IMR-90 (cell line): ENCODE measurements around the gene HIGD2A. TPM values are rescaled to one million over a fixed set of nuclear protein-coding genes. Genes with fewer than 3 reads are reported as not detected.

Experiments used
- ATAC-seq: fragments of 200-7000 bp; cut with Tn5 transposase; 2 replicates; pipeline ENCODE4 v1.9.1; 2020; ENCODE audit warnings: low read depth, mild to moderate bottlenecking, moderate library complexity
- BruUV-seq: library from RNA; stranded (reverse); fragments of 400-500 nt; replicated peaks from 2 replicates; lab custom pipeline; 2021; lab: Mats Ljungman, UMichigan
- CTCF ChIA-PET: fragments of 300-600 bp; formaldehyde crosslinking; extraction: SDS; loops from one replicate; lab custom pipeline; 2021; ENCODE audit warnings: antibody characterized with exemption; lab: Yijun Ruan, JAX
- POLR2A ChIA-PET: fragments of 300-600 bp; sonication (Branson Sonifier 250); formaldehyde crosslinking; loops from one replicate; lab custom pipeline; 2022; ENCODE audit warnings: antibody characterized with exemption; ENCODE audit not compliant: unreplicated experiment; lab: Charles Lee
- DNase-seq: peaks from one replicate; pipeline ENCODE4 v3.0.0; 2013
- H2AFZ ChIP-seq: replicated peaks from 2 replicates; pipeline ENCODE3; 2013; ENCODE audit warnings: low read length, mild to moderate bottlenecking; ENCODE audit not compliant: poor library complexity
- H2AK5ac ChIP-seq: 2 replicates; pipeline ENCODE4 v1.6.1; 2013; ENCODE audit warnings: low read depth, low read length, inconsistent platforms
- H2AK9ac ChIP-seq: replicated peaks from 2 replicates; pipeline ENCODE3; 2013; ENCODE audit warnings: mild to moderate bottlenecking, low read depth, low read length, moderate library complexity; ENCODE audit not compliant: poor library complexity
- H2BK120ac ChIP-seq: 2 replicates; pipeline ENCODE4 v1.6.1; 2013; ENCODE audit warnings: low read depth, low read length, inconsistent platforms
- H2BK15ac ChIP-seq: 3 replicates; pipeline ENCODE4 v1.6.1; 2013; ENCODE audit warnings: low read depth, low read length, inconsistent platforms
- H2BK20ac ChIP-seq: 2 replicates; pipeline ENCODE4 v1.6.1; 2013; ENCODE audit warnings: low read depth, mild to moderate bottlenecking, inconsistent platforms, low read length, moderate library complexity
- H2BK5ac ChIP-seq: 2 replicates; pipeline ENCODE4 v1.6.1; 2013; ENCODE audit warnings: mild to moderate bottlenecking, low read depth, low read length, inconsistent platforms; ENCODE audit not compliant: poor library complexity, severe bottlenecking
- H3K14ac ChIP-seq: replicated peaks from 2 replicates; pipeline ENCODE4 v1.6.1; 2013; ENCODE audit warnings: low read depth, low read length, inconsistent platforms
- H3K18ac ChIP-seq: 2 replicates; pipeline ENCODE4 v1.6.1; 2013; ENCODE audit warnings: low read depth, low read length, control low read depth
- H3K23ac ChIP-seq: 2 replicates; pipeline ENCODE4 v1.6.1; 2013; ENCODE audit warnings: low read depth, low read length, inconsistent platforms
- H3K27ac ChIP-seq: 2 replicates; pipeline ENCODE4 v1.5.1; 2013; ENCODE audit warnings: mild to moderate bottlenecking, control low read depth, low read length; ENCODE audit not compliant: insufficient read depth
- H3K27me3 ChIP-seq: 2 replicates; pipeline ENCODE4 v1.6.1; 2013; ENCODE audit warnings: low read length; ENCODE audit not compliant: control insufficient read depth, insufficient read depth
- H3K36me3 ChIP-seq: 2 replicates; pipeline ENCODE4 v1.6.1; 2013; ENCODE audit warnings: low read length, mixed read lengths; ENCODE audit not compliant: control insufficient read depth, insufficient read depth
- H3K4ac ChIP-seq: 2 replicates; pipeline ENCODE4 v1.6.1; 2013; ENCODE audit warnings: low read depth, low read length, inconsistent platforms
- H3K4me1 ChIP-seq: 2 replicates; pipeline ENCODE4 v1.6.1; 2013; ENCODE audit warnings: low read length, mixed read lengths; ENCODE audit not compliant: control insufficient read depth, insufficient read depth
- H3K4me2 ChIP-seq: 2 replicates; pipeline ENCODE4 v1.6.1; 2013; ENCODE audit warnings: low read depth, mild to moderate bottlenecking, control low read depth, low read length, moderate library complexity
- H3K4me3 ChIP-seq: 2 replicates; pipeline ENCODE4 v1.5.1; 2013; ENCODE audit warnings: low read depth, mild to moderate bottlenecking, control low read depth, low read length, moderate library complexity; ENCODE audit not compliant: insufficient read depth
- H3K56ac ChIP-seq: 2 replicates; pipeline ENCODE4 v1.6.1; 2013; ENCODE audit warnings: low read length, inconsistent platforms; ENCODE audit not compliant: insufficient read depth; ENCODE audit errors: extremely low read depth
- H3K79me1 ChIP-seq, 2 experiments: 2 replicates each; pipeline ENCODE4 v1.6.1; 2013; ENCODE audit warnings: low read length in 2 of 2, inconsistent platforms in 1 of 2, low read depth in 1 of 2
- H3K9ac ChIP-seq: 2 replicates; pipeline ENCODE4 v1.6.1; 2013; ENCODE audit warnings: low read depth, low read length, control low read depth
- H3K9me1 ChIP-seq: 2 replicates; pipeline ENCODE4 v1.6.1; 2013; ENCODE audit warnings: low read length, inconsistent platforms; ENCODE audit not compliant: insufficient read depth
- H3K9me3 ChIP-seq: 2 replicates; pipeline ENCODE4 v1.6.1; 2013; ENCODE audit warnings: low read length; ENCODE audit not compliant: control insufficient read depth, insufficient read depth
- H4K20me1 ChIP-seq: 2 replicates; pipeline ENCODE4 v1.6.1; 2013; ENCODE audit warnings: low read length, inconsistent platforms; ENCODE audit not compliant: insufficient read depth
- H4K5ac ChIP-seq: 2 replicates; pipeline ENCODE4 v1.6.1; 2013; ENCODE audit warnings: mild to moderate bottlenecking, low read depth, low read length, control low read depth
- H4K8ac ChIP-seq, 2 experiments: 2 replicates each; pipeline ENCODE4 v1.6.1; 2013; ENCODE audit warnings: low read depth in 2 of 2, low read length in 2 of 2, control low read depth in 1 of 2, inconsistent platforms in 1 of 2
- H4K91ac ChIP-seq: 2 replicates; pipeline ENCODE4 v1.6.1; 2013; ENCODE audit warnings: low read depth, low read length, inconsistent platforms; ENCODE audit not compliant: insufficient read depth
- BHLHE40 ChIP-seq: fragments of 150-350 bp; IDR thresholded peaks from 2 replicates; pipeline ENCODE4 v1.6.1; 2016; ENCODE audit warnings: mild to moderate bottlenecking, low read depth, low read length
- CEBPB ChIP-seq: IDR thresholded peaks from 2 replicates; pipeline ENCODE4 v1.6.1; 2012; ENCODE audit warnings: low read depth, low read length, improper control_type of control experiment
- CHD1 ChIP-seq: IDR thresholded peaks from 2 replicates; pipeline ENCODE4 v1.6.1; 2012; ENCODE audit warnings: low read depth, low read length, improper control_type of control experiment
- FOS ChIP-seq: fragments of 150-350 bp; IDR thresholded peaks from 2 replicates; pipeline ENCODE4 v1.6.1; 2016; ENCODE audit warnings: low read depth, low read length
- MAZ ChIP-seq: IDR thresholded peaks from 2 replicates; pipeline ENCODE4 v1.6.1; 2012; ENCODE audit warnings: low read depth, mild to moderate bottlenecking, low read length, improper control_type of control experiment, moderate library complexity, borderline replicate concordance
- NFE2L2 ChIP-seq: fragments of 150-350 bp; IDR thresholded peaks from 2 replicates; pipeline ENCODE4 v1.6.1; 2016; ENCODE audit warnings: low read depth, mild to moderate bottlenecking, low read length
- RAD21 ChIP-seq: IDR thresholded peaks from 2 replicates; pipeline ENCODE4 v1.6.1; 2012; ENCODE audit warnings: low read length, improper control_type of control experiment
- RCOR1 ChIP-seq: IDR thresholded peaks from 2 replicates; pipeline ENCODE4 v1.6.1; 2012; ENCODE audit warnings: mild to moderate bottlenecking, low read length, improper control_type of control experiment; ENCODE audit not compliant: insufficient replicate concordance
- RFX5 ChIP-seq: IDR thresholded peaks from 2 replicates; pipeline ENCODE4 v1.8.0; 2012; ENCODE audit warnings: low read depth, mild to moderate bottlenecking, low read length, moderate library complexity
- SMC3 ChIP-seq: fragments of 150-350 bp; IDR thresholded peaks from 2 replicates; pipeline ENCODE4 v1.6.1; 2016; ENCODE audit warnings: low read depth, mild to moderate bottlenecking, antibody characterized with exemption, low read length, moderate library complexity
- WGBS, 2 experiments: methylation state at CpG; one replicate each; pipeline versions ENCODE4 v1.1.5 to v1.1.7; 2013; ENCODE audit warnings: missing lambda C conversion rate in 2 of 2; ENCODE audit not compliant: insufficient read length in 1 of 2; ENCODE audit errors: extremely low coverage in 2 of 2; 5-methylcytosine and 5-hydroxymethylcytosine counted together
- dilution Hi-C: fragments of 300-500 bp; cut with HindIII; formaldehyde crosslinking; loops from one replicate; pipeline ENCODE4 v1.14.3; 2018; ENCODE audit warnings: low sequenced_read_pairs; ENCODE audit not compliant: unreplicated experiment
- in situ Hi-C: fragments of 300-500 bp; cut with MboI; formaldehyde crosslinking; loops from 3 replicates; pipeline ENCODE4 v1.14.3; 2019; ENCODE audit warnings: low sequenced_read_pairs, inconsistent platforms, mixed read lengths
- intact Hi-C: fragments of 100-400 bp; cut with micrococcal nuclease; formaldehyde crosslinking; loops from 2 replicates; pipeline ENCODE4 v1.10.0; 2022
- polyA plus RNA-seq, 3 experiments: library from polyadenylated mRNA; depleted of rRNA; stranded (reverse); fragments of >200 nt; gene quantifications; 2 replicates each; pipeline ENCODE4 v1.2.3, GENCODE V29; 2012; ENCODE audit warnings: low replicate concordance in 1 of 3
- total RNA-seq: library from RNA; depleted of rRNA; stranded (reverse); fragments of >200 nt; gene quantifications from 2 replicates; pipeline ENCODE4 v1.2.3, GENCODE V29; 2012
- TF ChIP-seq, protein P1 (sequence below): conservative IDR thresholded peaks from 2 replicates; pipeline ENCODE4 v1.5.1; 2012; ENCODE audit warnings: mild to moderate bottlenecking, low read depth, low read length, improper control_type of control experiment
- TF ChIP-seq, protein P2 (sequence below): fragments of 150-350 bp; IDR thresholded peaks from 2 replicates; pipeline ENCODE4 v1.6.1; 2016; ENCODE audit warnings: low read depth, mild to moderate bottlenecking, low read length, moderate library complexity, borderline replicate concordance
- TF ChIP-seq, protein P3 (sequence below): fragments of 150-350 bp; IDR thresholded peaks from 2 replicates; pipeline ENCODE4 v1.6.1; 2017; ENCODE audit warnings: mild to moderate bottlenecking, antibody characterized with exemption, low read length, low read depth

Gene HIGD2A
- total and polyA plus RNA-seq, 2 of the 4 experiments (the other 2 are of a cell fraction) = 35.0 to 131 TPM

DNA sequence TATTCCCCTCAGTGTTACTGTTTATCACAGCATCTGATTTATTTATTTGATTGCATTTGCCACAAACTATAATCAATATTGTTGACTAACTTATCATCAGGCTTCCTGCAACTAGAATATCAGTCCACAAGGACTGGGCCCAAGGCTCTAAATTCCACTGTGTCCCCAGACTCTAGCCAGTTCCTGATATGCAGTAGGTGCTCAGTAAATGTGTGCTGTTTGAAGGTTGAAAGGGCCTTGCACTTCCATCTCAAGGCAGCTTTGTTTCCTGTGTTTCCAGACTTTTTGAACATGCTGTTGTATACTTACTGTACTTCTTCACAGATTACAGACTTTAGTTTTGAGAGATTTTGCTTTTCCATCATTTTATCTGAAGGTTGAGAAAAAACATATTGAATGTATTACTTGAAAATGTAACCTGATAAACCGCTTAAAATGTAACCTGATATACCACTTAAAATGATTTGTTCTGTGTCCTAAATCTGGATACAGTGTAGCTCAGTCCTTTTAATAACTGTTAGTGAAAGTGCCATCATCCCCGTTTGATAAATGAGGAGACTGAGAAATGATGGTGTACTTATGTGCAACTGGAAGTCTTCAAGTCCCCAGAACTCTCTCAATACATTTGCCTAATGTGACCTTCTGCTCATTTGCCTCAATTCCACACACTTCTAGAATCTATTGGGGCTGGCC lies 45.6 kb upstream of the HIGD2A start:
- dilution Hi-C loops = no loop called here
- Histone ChIP-seq H4K20me1 (no peaks in the 10 kb centered on the region), H3K27ac (no peak overlapping the region), H3K27me3 (no peaks in the 10 kb centered on the region), H3K56ac (no peak overlapping the region), H3K9me3 (no peaks in the 10 kb centered on the region), H2BK120ac (no peak overlapping the region), H3K9me1 (no peaks in the 10 kb centered on the region), H3K4me1 (no peaks in the 10 kb centered on the region), H2AK5ac (no peak overlapping the region), H2BK5ac (no peak overlapping the region), H2BK20ac (no peak overlapping the region), H2AFZ (no peak overlapping the region), H2AK9ac (no peak overlapping the region), H4K91ac (no peak overlapping the region), H3K4ac (no peak overlapping the region), H4K5ac (no peak overlapping the region), H3K4me3 (no peak overlapping the region), H3K4me2 (no peak overlapping the region), H4K8ac (no peak overlapping the region), H3K79me1 (no peaks in the 10 kb centered on the region; a peak in 1 of 4 replicates), H3K9ac (no peak overlapping the region), H3K23ac (no peak overlapping the region), H3K18ac (no peak overlapping the region), H3K14ac (no peak overlapping the region), H3K36me3 (peaks cover 34% of the 10 kb centered on the region), H2BK15ac (no peak overlapping the region)
- intact Hi-C loops = no loop called here
- TF ChIP-seq MAZ (no peak), CHD1 (no peak), SMC3 (no peak), BHLHE40 (no peak), RFX5 (no peak), RCOR1 (no peak), CEBPB (no peak), FOS (no peak), NFE2L2 (no peak), RAD21 (no peak)
- TF ChIP-seq, protein P1, sequence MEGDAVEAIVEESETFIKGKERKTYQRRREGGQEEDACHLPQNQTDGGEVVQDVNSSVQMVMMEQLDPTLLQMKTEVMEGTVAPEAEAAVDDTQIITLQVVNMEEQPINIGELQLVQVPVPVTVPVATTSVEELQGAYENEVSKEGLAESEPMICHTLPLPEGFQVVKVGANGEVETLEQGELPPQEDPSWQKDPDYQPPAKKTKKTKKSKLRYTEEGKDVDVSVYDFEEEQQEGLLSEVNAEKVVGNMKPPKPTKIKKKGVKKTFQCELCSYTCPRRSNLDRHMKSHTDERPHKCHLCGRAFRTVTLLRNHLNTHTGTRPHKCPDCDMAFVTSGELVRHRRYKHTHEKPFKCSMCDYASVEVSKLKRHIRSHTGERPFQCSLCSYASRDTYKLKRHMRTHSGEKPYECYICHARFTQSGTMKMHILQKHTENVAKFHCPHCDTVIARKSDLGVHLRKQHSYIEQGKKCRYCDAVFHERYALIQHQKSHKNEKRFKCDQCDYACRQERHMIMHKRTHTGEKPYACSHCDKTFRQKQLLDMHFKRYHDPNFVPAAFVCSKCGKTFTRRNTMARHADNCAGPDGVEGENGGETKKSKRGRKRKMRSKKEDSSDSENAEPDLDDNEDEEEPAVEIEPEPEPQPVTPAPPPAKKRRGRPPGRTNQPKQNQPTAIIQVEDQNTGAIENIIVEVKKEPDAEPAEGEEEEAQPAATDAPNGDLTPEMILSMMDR = no peak
- TF ChIP-seq, protein P2, sequence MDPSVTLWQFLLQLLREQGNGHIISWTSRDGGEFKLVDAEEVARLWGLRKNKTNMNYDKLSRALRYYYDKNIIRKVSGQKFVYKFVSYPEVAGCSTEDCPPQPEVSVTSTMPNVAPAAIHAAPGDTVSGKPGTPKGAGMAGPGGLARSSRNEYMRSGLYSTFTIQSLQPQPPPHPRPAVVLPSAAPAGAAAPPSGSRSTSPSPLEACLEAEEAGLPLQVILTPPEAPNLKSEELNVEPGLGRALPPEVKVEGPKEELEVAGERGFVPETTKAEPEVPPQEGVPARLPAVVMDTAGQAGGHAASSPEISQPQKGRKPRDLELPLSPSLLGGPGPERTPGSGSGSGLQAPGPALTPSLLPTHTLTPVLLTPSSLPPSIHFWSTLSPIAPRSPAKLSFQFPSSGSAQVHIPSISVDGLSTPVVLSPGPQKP = no peak
- TF ChIP-seq, protein P3, sequence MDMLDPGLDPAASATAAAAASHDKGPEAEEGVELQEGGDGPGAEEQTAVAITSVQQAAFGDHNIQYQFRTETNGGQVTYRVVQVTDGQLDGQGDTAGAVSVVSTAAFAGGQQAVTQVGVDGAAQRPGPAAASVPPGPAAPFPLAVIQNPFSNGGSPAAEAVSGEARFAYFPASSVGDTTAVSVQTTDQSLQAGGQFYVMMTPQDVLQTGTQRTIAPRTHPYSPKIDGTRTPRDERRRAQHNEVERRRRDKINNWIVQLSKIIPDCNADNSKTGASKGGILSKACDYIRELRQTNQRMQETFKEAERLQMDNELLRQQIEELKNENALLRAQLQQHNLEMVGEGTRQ = no peak
- in situ Hi-C loops = loop anchor here (25.0 kb wide), 1 partner anchor 606 kb away; no protein-coding TSS in a partner anchor
- ChIA-PET CTCF (interaction anchor here (0.5 kb wide), 1 partner anchor 11 kb away, joined by 4 read pairs; no protein-coding TSS in a partner anchor), POLR2A (interaction anchor here (0.5 kb wide), 1 partner anchor 201 kb away, joined by 8 read pairs; no protein-coding TSS in a partner anchor)
- DNase-seq (no peak), ATAC-seq (no peak)
- BruUV-seq = no TSS peak
- WGBS, 2 experiments = no CpG with 5 or more reads among the region's 2 CpGs
